Osteocyte (in vitro differentiated cells): ENCODE results near the gene CD79B. TPM values are rescaled to one million over a fixed set of nuclear protein-coding genes. Genes with fewer than 3 reads are reported as not detected.
"Not testable (repeated sequence)": the region's sequence is repeated elsewhere in the genome, so short reads cannot be mapped to it uniquely, and the experiment has no call there.

Experiments used
- DNase-seq: peaks from one replicate; pipeline ENCODE4 v3.0.0; 2021; ENCODE audit warnings: mixed read lengths; ENCODE audit not compliant: unreplicated experiment; ENCODE audit errors: extremely low spot score
- H3K27ac Mint-ChIP-seq: one replicate; pipeline ENCODE4 v1.8.0; 2021; ENCODE audit warnings: mild to moderate bottlenecking, mixed read lengths; ENCODE audit not compliant: unreplicated experiment
- H3K27me3 Mint-ChIP-seq: one replicate; pipeline ENCODE4 v1.8.0; 2021; ENCODE audit warnings: mixed read lengths; ENCODE audit not compliant: unreplicated experiment
- H3K36me3 Mint-ChIP-seq: one replicate; pipeline ENCODE4 v1.8.0; 2021; ENCODE audit warnings: mixed read lengths; ENCODE audit not compliant: unreplicated experiment
- H3K4me1 Mint-ChIP-seq: one replicate; pipeline ENCODE4 v1.8.0; 2021; ENCODE audit warnings: mixed read lengths; ENCODE audit not compliant: unreplicated experiment
- H3K4me3 Mint-ChIP-seq: one replicate; pipeline ENCODE4 v1.8.0; 2021; ENCODE audit warnings: mild to moderate bottlenecking, moderate library complexity, mixed read lengths; ENCODE audit not compliant: unreplicated experiment
- H3K9me3 Mint-ChIP-seq: one replicate; pipeline ENCODE4 v1.8.0; 2021; ENCODE audit warnings: mixed read lengths; ENCODE audit not compliant: unreplicated experiment
- total RNA-seq: library from RNA; stranded (reverse); gene quantifications from 2 replicates; pipeline ENCODE4 v1.2.1, GENCODE V29; 2021
- TF ChIP-seq, protein P1 (sequence below): fragments of 200-600 bp; sonication (generic); IDR thresholded peaks from 2 replicates; pipeline ENCODE4 v1.5.0; 2021; ENCODE audit warnings: antibody characterized with exemption, mild to moderate bottlenecking, moderate library complexity

CD79B gene
- total RNA-seq, 1 donor from 2014 or later: not detected

DNA sequence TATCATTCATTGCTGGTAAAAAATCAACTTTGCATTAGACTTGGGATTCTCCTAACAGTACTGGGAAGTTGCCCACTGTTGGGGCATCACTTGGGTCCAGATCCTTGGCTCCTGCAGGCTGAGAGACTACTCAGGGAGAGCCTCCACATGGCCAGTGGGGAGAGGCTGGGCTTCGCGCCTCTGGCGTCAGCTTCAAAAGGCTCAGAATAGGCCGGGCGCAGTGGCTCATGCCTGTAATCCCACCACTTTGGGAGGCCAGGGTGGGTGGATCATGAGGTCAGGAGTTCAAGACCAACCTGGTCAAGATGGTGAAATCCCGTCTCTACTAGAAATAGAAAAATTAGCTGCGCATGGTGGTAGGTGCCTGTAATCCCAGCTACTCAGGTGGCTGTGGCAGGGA lies 17.7 kb downstream of the CD79B start:
- Mint-ChIP-seq H3K27ac (no peak overlapping the region), H3K36me3 (no peaks in the 10 kb centered on the region), H3K27me3 (peaks cover 46% of the 10 kb centered on the region), H3K9me3 (no peaks in the 10 kb centered on the region), H3K4me3 (no peak overlapping the region), H3K4me1 (peaks cover 3% of the 10 kb centered on the region)
- TF ChIP-seq, protein P1, sequence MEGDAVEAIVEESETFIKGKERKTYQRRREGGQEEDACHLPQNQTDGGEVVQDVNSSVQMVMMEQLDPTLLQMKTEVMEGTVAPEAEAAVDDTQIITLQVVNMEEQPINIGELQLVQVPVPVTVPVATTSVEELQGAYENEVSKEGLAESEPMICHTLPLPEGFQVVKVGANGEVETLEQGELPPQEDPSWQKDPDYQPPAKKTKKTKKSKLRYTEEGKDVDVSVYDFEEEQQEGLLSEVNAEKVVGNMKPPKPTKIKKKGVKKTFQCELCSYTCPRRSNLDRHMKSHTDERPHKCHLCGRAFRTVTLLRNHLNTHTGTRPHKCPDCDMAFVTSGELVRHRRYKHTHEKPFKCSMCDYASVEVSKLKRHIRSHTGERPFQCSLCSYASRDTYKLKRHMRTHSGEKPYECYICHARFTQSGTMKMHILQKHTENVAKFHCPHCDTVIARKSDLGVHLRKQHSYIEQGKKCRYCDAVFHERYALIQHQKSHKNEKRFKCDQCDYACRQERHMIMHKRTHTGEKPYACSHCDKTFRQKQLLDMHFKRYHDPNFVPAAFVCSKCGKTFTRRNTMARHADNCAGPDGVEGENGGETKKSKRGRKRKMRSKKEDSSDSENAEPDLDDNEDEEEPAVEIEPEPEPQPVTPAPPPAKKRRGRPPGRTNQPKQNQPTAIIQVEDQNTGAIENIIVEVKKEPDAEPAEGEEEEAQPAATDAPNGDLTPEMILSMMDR: no peak
- no peak for DNase-seq

DNA sequence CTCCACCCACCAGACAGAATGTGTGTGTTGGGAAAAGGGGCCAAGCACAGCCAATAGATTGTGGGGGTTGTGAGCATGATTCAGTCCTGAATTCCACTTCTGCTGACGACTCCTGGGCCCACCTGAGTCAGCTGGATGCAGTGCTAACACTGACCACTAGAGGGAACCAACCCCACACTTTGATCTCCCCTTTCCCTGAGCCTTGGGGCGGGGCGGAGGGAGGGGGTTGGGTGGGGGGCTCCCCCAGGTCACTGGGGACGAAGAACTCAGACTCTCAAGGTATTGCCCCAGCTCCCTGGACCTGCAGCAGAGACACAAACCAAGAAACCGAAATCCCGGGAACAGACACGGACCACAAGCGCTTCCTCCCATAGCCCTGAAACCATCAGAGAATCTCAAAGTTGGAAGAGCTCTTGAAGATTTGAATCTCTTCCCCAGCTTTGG lies 20.5 kb downstream of the CD79B start:
- DNase-seq: no peak
- TF ChIP-seq, protein P1: peak; percentile 77
- H3K4me1 Mint-ChIP-seq: no peaks in the 10 kb centered on the region
- no peaks in the 10 kb centered on the region for H3K36me3 Mint-ChIP-seq
- H3K4me3 Mint-ChIP-seq: no peak overlapping the region
- H3K9me3 Mint-ChIP-seq: no peaks in the 10 kb centered on the region
- peaks cover 56% of the 10 kb centered on the region for H3K27me3 Mint-ChIP-seq
- no peak overlapping the region for H3K27ac Mint-ChIP-seq

DNA sequence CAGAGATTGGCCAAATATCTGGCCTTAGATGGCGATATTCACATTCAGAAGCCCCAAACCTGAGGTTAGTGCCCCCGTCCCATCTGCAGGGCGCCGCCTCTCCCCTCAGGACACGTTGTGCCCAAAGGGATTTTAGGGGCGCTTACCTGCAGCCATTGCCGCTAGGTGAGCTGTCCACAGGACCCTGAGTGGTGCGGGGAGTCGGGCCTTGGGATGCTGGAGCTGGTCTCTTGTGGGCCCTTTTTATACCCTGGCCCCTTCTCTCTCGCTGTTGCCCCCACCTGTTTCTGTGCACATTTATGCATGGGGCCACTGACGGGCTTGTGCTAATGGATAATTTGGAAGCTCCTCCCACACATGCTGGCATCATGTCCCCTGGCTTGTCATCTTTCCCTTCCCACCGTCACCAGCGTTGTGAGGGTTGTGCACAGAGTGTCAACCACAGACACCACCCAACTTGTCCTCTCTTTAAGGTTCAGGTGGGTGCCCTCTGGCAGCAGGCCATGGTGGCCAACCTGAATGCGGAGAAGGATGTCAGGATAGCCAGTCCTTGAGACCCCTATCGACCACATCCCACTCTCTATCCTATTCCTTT lies 21.0 kb downstream of the CD79B start, which contains the start of gene CSHL1:
Gene CSHL1, minus strand, starts transcription at position 218 of the 595 bp plus-strand sequence. Its CDS starts 62 bp downstream, at position 156.
- TF ChIP-seq, protein P1: no peak
- no peaks in the 10 kb centered on the region for H3K36me3 Mint-ChIP-seq
- no peak within 1 kb of the TSS for H3K27ac Mint-ChIP-seq
- no peak for DNase-seq
- H3K4me1 Mint-ChIP-seq: no peaks in the 10 kb centered on the region
- H3K9me3 Mint-ChIP-seq: no peaks in the 10 kb centered on the region
- H3K27me3 Mint-ChIP-seq: peaks cover 55% of the 10 kb centered on the region
- no peak within 1 kb of the TSS for H3K4me3 Mint-ChIP-seq

DNA sequence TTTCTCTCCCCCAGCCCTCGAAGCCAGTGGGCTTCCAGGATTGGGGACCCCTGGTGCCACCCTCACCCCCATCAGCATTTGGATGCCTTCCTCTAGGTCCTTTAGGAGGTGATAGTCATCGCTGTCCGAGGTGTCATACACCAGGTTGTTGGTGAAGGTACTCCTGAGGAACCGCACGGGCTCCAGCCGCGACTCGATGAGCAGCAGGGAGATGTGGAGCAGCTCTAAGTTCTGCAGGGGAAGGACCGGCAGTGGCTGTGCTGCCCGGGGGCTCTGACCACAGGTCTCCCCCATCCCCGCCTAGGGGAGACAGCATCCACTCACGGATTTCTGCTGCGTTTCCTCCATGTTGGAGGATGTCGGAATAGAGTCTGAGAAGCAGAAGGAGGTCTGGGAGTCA lies 22.0 kb downstream of the CD79B start:
- Mint-ChIP-seq H3K36me3 (no peaks in the 10 kb centered on the region), H3K4me1 (no peaks in the 10 kb centered on the region), H3K4me3 (no peak overlapping the region), H3K9me3 (no peaks in the 10 kb centered on the region), H3K27ac (no peak overlapping the region), H3K27me3 (peaks cover 53% of the 10 kb centered on the region)
- TF ChIP-seq, protein P1: no peak
- DNase-seq: no peak

DNA sequence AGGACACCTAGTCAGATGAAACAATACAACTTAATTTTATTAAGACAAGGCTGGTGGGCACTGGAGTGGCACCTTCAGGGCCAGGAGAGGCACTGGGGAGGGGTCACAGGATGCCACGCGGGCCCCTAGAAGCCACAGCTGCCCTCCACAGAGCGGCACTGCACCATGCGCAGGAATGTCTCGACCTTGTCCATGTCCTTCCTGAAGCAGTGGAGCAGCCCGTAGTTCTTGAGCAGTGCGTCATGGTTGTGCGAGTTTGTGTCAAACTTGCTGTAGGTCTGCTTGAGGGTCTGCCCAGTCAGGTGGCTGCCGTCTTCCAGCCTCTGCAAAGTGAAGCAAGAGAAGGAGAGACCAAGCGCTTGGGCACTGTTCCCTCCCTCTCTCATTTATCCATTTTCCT lies 22.5 kb downstream of the CD79B start:
- not testable (repeated sequence) for H3K4me3 Mint-ChIP-seq, H3K9me3 Mint-ChIP-seq, H3K4me1 Mint-ChIP-seq, DNase-seq, H3K27ac Mint-ChIP-seq, H3K36me3 Mint-ChIP-seq
- peaks cover 50% of the 10 kb centered on the region for H3K27me3 Mint-ChIP-seq
